Suprapubic skin (tissue), 4 donors: Measurements from ENCODE around the gene ABCC2.

Experiments
- CTCF ChIP-seq, 2 donors: fragments of 200-600 bp in 1 of 2; fragments of 450-650 bp in 1 of 2; sonication (generic) in 1 of 2; IDR thresholded peaks; one replicate each; pipeline ENCODE4 v1.5.1; 2016 to 2019; ENCODE audit warnings: antibody characterized with exemption in 2 of 2, mild to moderate bottlenecking in 1 of 2, moderate library complexity in 1 of 2
- POLR2A ChIP-seq, 2 donors: fragments of 450-650 bp; IDR thresholded peaks; one replicate each; pipeline ENCODE4 v1.6.1; 2017; ENCODE audit warnings: antibody characterized with exemption in 2 of 2, mild to moderate bottlenecking in 2 of 2, moderate library complexity in 2 of 2
- POLR2AphosphoS5 ChIP-seq, 3 donors: sonication (generic); formaldehyde crosslinking; IDR thresholded peaks; one replicate each; pipeline ENCODE4 v1.6.1; 2017; ENCODE audit warnings: antibody characterized with exemption in 3 of 3

- TF ChIP-seq CTCF (IDR thresholded peaks at IDR 0.05) (no peak), POLR2AphosphoS5 (IDR thresholded peaks at IDR 0.05) (no peak), POLR2A (IDR thresholded peaks at IDR 0.05) (no peak)
Observed at GRCh38 chr10:99844433-99844955, 62.1 kb downstream of the ABCC2 start.
